H7 (cell line): ENCODE measurements around the gene EFCAB13. TPM values are rescaled to one million over a fixed set of nuclear protein-coding genes. Genes with fewer than 3 reads are reported as not detected.

Experiments
- DNase-seq: peaks from one replicate; pipeline ENCODE4 v3.0.0; 2012
- H3K27me3 ChIP-seq: 2 replicates; pipeline ENCODE4 v1.6.0; 2011; ENCODE audit warnings: mild to moderate bottlenecking, low read length; ENCODE audit not compliant: control insufficient read depth, insufficient read depth
- H3K36me3 ChIP-seq: replicated peaks from 2 replicates; pipeline ENCODE4 v1.5.1; 2011; ENCODE audit warnings: low read length; ENCODE audit not compliant: control insufficient read depth, insufficient read depth
- H3K4me3 ChIP-seq: 2 replicates; pipeline ENCODE4 v1.5.1; 2011; ENCODE audit warnings: low read depth, mild to moderate bottlenecking, control low read depth, low read length, moderate library complexity; ENCODE audit not compliant: insufficient read depth
- total RNA-seq: library from RNA; depleted of rRNA; stranded (reverse); fragments of >200 nt; shearing (Covaris generic); gene quantifications from 2 replicates; pipeline ENCODE4 v1.2.3, GENCODE V29; 2014; rRNA removed

The EFCAB13 gene
- total RNA-seq, result 2.3 and 6.9 TPM in 2 replicates

DNA sequence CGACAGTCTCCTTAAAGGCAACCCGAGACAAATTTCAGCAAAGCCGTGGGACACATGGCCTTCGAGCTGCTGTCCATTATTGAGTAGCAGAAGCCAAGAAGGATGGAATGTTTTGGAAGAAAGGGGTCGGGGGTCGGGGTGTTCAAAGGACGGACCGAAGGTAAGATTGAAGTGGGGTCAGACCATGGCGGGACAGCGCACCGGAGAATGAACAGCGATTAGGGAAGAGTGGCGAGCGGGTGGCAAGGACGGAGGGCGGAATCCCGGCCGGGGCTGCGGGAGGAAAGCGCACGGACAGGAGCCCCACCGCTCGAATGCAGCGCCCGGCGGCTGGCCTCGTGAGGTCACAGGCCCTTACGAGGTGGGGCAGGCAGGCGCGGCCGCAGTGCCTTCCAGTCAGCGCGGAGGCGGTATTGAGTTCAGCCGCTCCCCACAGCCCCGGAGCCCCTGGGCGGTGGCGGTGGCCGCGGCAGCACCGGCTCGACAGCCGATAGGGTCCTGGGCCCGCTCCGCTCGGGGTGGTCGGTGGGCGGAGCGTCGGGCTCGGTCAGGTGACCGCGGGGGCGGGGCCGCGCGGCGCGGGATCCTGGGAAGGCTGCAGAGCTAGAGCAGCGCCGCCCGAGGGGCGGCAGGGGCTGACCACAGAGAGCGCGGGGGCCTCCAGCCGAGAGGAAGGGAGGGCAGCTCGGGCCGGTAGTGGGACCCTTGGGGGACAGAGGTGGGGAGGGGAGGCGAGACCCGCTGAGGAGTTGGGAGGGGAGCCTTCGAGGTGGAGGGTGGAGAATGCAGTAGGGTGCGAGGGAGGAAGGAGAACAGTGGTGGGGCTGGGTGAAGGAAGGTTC is at the start of gene EFCAB13:
Gene EFCAB13, plus strand, starts transcription at position 574 of the 842 bp plus-strand sequence. CDS start 4,399 bp downstream, outside the sequence.
- DNase-seq, result peak; percentile 95
- H3K4me3 ChIP-seq, result peak within 1 kb of the TSS; percentile 53
- H3K27me3 ChIP-seq, result peaks cover 7% of the 10 kb centered on the region
- no peaks in the 10 kb centered on the region for H3K36me3 ChIP-seq

DNA sequence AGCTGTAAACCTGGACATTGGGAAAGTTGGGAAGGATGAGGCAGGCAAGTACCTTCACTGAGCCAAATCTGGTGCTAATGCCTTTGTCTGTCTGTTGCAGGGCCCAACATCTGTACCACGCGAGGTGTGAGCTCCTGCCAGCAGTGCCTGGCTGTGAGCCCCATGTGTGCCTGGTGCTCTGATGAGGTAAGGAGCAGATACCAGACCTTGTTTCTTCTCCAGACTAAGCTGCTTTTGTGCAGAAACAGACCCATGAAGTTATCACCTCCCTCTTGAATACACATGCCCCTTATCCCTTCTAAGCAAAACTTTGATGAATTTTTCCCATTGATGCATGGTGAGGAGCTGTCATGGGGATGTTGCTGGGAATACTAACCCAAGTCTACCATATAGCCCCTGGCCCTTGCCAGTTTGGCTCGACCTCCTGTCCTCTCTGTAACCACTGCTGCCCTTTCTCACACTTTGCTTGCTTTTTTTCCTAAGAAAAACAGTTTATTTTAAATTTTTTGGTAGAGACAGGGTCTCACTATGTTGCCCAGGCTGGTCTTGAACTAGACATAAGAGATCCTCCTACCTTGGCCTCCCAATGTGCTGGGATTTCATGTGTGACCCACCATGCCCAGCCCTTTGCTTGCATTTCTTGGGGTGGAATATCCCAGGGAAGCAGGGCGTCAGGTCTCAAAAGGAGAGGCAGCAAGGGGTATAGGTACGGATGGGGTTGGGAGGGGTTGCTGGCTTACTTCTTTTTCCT is 49.3 kb upstream of the EFCAB13 start:
- Histone ChIP-seq H3K4me3 (no peak overlapping the region), H3K36me3 (no peaks in the 10 kb centered on the region), H3K27me3 (no peaks in the 10 kb centered on the region; the same call in 1 of the 2 replicates)
- DNase-seq, result no peak

DNA sequence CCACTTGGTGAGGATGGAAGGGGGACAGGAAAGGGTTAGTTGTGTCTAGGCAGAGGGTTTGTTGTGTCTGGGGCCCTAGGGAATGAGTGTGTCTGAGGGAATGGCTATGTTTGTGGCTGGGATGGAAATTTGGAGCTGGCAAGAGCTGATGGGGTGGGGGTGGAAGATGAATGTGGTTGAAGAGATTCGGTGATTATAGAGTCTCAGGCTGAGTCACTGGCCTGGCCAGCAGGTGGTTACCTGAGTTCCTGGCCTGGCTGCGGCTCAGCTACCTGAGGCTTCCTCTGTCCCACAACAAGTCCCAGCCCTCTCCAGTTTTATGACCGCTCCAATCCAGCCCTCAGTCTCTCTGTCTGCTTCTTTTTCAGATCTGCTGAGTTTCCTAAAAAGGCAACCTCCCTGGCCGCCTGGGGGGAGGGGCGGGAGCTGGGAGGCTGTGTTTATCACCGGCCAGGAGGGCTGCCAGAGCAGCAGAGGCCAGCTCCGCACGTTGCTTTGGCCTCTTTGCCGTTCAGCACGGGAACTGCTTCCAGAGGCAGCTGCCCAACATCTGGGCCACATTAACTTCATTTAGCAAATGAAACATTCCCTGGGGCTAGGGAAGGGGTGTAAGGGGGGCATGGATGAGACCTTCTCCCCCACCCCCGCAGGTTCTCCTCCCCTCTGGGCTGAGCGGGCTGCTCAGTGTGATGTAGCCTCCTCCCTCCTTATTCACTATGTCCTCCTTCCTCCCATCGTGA is 48.3 kb upstream of the EFCAB13 start:
- H3K36me3 ChIP-seq, result no peaks in the 10 kb centered on the region
- peak; percentile 73 for DNase-seq
- no peaks in the 10 kb centered on the region; the same call in 1 of the 2 replicates for H3K27me3 ChIP-seq
- H3K4me3 ChIP-seq, result no peak overlapping the region

DNA sequence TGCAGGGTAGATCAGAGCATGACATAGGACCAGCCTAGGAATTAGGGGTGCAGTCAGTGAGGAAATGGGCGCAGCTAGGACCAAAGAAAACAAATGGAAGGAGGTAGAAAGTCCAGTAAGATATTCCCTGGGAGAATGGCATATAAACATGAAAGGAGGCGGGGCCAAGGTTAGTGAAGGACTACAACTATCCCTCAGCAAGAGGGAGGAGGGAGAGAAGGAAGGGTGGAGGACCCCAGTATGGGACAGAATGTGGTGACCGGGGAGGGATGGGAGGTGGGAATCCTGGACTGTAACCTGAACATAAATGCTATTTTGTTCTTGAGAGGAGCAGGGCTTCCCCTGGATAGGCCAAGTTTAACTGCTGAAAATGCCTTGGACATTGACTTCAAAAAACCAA is 47.3 kb upstream of the EFCAB13 start:
- no peak overlapping the region for H3K4me3 ChIP-seq
- H3K27me3 ChIP-seq, result no peaks in the 10 kb centered on the region; the same call in 1 of the 2 replicates
- H3K36me3 ChIP-seq, result no peaks in the 10 kb centered on the region
- DNase-seq, result no peak

GRCh38 chr17:47276868-47277267 is 46.9 kb upstream of the EFCAB13 start:
- DNase-seq, result peak; percentile 65
- Histone ChIP-seq H3K27me3 (no peaks in the 10 kb centered on the region; the same call in 1 of the 2 replicates), H3K36me3 (no peaks in the 10 kb centered on the region), H3K4me3 (no peak overlapping the region)

GRCh38 chr17:47277921-47278320 is 45.8 kb upstream of the EFCAB13 start:
- no peak for DNase-seq
- Histone ChIP-seq H3K36me3 (no peaks in the 10 kb centered on the region), H3K27me3 (no peaks in the 10 kb centered on the region; the same call in 1 of the 2 replicates), H3K4me3 (no peak overlapping the region)

GRCh38 chr17:47278561-47278960 is 45.2 kb upstream of the EFCAB13 start:
- no peaks in the 10 kb centered on the region for H3K36me3 ChIP-seq
- H3K4me3 ChIP-seq, result no peak overlapping the region
- no peak for DNase-seq
- no peaks in the 10 kb centered on the region; the same call in 1 of the 2 replicates for H3K27me3 ChIP-seq

GRCh38 chr17:47279062-47279801 is 44.5 kb upstream of the EFCAB13 start:
- Histone ChIP-seq H3K36me3 (no peaks in the 10 kb centered on the region), H3K4me3 (no peak overlapping the region), H3K27me3 (no peaks in the 10 kb centered on the region)
- no peak for DNase-seq

DNA sequence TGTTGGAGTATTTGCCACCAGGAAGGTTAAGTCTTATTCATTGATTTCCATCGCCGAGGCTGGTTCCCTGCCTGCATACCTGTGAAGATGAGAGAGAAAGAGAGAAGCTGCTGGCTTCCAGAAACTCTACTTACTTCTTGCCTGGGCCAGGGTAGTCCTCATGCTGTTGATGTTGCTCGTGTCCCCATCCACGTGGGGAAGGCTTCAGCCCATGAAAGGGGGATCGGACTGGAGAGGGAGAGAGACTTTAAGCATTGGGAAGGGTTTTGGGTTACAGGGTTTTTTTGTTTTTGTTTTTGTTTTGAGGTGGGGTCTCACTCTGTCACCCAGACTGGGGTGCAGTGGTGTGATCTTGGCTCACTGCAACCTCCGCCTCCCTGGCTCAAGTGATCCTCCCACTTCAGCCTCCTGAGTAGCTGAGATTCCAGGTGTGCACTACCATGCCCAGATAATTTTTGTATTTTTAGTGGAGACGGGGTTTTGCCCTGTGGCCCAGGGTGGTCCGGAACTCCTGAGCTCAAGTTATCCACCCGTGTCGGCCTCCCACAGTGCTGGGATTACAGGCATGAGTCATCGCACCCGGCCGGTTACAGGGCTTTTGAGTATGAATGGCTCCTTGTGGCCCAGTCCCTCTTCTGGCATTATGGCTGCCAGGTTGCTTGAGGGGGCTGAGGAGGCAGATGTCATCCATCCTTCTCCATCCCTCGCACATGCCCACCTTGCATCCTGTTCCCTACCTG is 43.5 kb upstream of the EFCAB13 start:
- no peak for DNase-seq
- no peaks in the 10 kb centered on the region for H3K36me3 ChIP-seq
- H3K4me3 ChIP-seq, result no peak overlapping the region
- H3K27me3 ChIP-seq, result no peaks in the 10 kb centered on the region

DNA sequence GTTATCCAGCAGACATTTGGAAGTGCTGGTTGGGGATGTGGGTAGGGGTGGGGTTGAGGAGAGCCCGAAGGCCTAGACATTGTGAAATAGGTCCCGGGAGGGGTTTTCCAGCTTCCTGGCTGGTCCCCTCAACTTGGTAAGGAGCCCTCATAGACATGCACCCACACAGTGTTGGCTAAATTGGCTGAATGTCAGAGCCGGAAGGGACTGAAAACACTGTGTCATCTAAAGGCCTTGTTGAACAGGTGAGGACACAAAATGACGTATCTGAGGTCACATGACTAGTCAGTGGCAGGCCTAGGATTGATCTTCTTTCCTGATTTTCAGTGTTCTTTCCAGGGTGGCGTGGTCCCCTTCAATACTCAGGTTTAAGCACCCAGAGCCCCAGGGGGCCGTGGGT is 42.5 kb upstream of the EFCAB13 start:
- no peaks in the 10 kb centered on the region for H3K27me3 ChIP-seq
- no peak for DNase-seq
- H3K4me3 ChIP-seq, result no peak overlapping the region
- no peaks in the 10 kb centered on the region for H3K36me3 ChIP-seq

- Histone ChIP-seq H3K36me3 (no peaks in the 10 kb centered on the region), H3K27me3 (peaks cover under 1% of the 10 kb centered on the region; the same call in 1 of the 2 replicates), H3K4me3 (no peak overlapping the region)
- no peak for DNase-seq
These were observed 38.8 kb upstream of the EFCAB13 start for GRCh38 chr17:47285003-47285402.

DNA sequence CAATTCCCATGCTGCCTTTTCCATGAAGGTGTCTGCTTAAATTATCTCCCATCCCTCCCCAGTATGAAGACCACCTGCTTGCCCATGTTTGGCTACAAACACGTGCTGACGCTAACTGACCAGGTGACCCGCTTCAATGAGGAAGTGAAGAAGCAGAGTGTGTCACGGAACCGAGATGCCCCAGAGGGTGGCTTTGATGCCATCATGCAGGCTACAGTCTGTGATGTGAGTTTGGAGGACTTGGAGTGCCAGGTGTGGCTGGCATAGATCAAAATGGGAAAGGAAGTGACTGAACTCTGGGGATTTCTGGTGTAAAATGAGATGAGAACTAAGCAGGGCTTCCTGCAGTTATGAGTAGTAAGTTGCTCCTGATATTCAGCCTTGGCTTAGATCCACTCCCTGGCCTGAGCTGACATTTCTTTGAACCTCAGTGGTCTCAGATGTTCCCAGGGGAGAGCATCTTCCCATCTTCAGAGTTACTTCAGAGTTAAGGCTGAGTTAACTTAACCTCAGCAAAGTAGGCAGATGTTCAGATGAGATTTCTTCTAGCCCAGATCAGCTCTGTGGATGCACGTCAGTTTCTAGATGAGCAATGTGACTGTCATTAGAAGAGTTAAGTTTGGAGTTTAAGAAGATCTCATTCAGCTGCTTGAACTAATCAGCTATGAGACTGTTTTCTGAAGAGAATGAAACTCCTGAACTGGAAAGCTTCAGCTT is 37.4 kb upstream of the EFCAB13 start:
- Histone ChIP-seq H3K4me3 (no peak overlapping the region), H3K27me3 (peaks cover 8% of the 10 kb centered on the region), H3K36me3 (no peaks in the 10 kb centered on the region)
- DNase-seq, result no peak

DNA sequence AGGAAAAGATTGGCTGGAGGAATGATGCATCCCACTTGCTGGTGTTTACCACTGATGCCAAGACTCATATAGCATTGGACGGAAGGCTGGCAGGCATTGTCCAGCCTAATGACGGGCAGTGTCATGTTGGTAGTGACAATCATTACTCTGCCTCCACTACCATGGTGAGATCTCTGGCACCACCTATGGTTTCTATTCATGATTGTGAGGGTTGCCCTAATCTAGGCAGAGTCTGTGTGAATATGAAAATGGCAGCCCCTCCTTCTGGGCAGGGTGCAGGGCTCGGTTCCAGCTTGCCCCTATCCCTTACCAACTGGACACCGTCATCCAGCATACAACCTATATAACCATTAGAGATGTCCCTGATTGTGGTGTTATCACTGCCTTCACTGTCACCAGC is 36.7 kb upstream of the EFCAB13 start:
- Histone ChIP-seq H3K4me3 (no peak overlapping the region), H3K36me3 (no peaks in the 10 kb centered on the region), H3K27me3 (peaks cover 8% of the 10 kb centered on the region)
- DNase-seq, result no peak
